GM15510 (cell line): Measurements from ENCODE around the gene UROC1.

ENCODE experiments used
- POLR2A ChIP-seq: IDR thresholded peaks from 3 replicates; pipeline ENCODE4 v1.6.1; 2011; ENCODE audit warnings: borderline replicate concordance; ENCODE audit not compliant: insufficient read length; ENCODE audit errors: extremely low read depth

UROC1 gene

DNA sequence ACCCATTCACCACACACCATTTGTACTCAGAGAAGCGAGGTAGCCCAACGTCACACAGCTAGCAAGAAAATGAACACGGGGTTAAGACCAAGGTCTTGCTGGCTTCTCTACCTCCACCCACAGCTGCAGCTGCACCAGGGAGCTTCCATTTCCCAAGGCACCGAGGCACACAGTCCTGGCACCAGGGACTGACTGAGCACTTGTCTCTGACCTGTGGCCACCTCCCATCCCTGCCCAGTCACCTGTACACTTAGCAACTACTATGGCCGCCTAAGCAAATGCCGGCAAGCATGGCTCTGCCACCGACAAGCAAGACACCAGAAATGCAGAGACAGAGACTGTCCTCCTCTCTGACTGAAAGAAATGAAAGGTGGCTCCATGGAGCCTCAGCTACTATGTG, 57.2 kb downstream of the UROC1 start:
- no peak for TF ChIP-seq POLR2A

DNA sequence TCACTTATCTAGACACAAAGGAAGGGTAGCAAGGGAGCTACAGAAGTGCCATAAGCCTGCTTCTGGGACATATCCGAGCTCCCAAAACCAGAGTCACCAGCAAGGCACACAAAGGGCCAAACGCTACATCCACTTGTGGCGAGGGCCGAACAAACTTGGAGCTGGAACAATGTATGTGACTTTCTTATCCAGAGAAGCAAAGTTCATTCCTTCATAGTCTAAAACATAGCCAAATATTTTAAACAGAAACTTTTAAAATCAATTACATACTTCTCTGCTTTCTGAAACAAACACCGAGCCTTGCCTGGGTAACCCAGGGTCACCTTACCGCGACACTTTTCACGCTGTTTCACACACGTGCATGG, 57.8 kb downstream of the UROC1 start:
- no peak for TF ChIP-seq POLR2A

DNA sequence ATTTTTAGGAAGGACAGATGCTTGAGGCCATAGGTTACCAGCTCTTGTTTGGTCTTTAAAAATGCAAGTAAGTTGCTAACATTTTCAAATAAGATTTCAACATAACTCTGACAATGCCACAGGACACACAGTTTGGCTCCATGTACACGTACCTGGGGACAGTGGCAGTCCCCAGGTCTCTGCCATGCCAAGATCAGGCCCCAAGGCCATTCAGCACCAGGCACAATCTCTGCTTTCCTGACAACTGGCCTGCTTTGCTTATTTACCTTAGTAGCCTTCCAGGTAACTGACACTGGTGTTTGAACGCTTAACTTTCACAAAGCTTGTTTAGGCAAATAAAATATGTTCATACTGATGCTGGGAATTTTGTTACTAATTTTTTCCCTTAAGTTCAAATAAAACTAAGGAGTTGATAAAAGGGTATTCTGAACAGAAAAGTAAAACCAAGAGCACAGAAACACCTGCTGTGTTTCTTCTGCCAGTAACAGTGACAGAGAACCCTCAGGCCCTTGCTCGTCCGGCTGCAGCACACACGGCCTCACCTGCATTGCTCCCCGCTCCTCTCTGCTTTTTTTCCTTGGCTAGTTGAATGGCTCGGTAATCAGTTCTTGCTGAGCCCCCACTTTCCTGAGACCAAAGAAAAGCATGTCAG, 58.3 kb downstream of the UROC1 start:
- TF ChIP-seq POLR2A = no peak

DNA sequence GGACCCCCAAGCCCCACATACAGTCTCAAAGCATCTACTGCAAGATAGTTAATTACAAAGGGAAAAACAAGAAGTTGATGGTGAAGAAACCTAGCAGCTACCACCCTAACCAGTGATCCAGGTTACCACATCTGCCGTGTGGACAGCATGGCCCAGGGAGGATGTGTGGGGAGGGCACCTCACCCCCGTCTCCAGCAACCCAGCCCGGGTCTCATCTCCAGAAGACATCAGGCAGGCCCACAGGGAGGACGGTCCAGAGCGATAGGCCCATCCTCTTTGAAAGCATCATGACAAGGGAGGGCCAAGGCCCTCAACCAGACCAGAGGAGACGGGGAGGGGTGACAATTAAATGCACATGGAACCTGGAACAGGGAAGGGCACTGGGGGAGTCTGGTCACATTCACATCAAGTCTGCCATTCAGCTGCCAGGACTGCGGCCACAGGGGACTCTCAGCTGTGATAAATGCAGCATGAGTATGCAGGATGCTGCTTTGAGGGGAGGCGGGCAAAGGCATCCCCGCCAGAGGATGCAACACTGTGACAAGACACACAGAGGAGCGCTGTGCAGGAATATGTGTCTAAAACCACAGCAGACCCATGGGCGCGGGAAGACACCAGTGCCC, 60.7 kb downstream of the UROC1 start:
- no peak for TF ChIP-seq POLR2A

DNA sequence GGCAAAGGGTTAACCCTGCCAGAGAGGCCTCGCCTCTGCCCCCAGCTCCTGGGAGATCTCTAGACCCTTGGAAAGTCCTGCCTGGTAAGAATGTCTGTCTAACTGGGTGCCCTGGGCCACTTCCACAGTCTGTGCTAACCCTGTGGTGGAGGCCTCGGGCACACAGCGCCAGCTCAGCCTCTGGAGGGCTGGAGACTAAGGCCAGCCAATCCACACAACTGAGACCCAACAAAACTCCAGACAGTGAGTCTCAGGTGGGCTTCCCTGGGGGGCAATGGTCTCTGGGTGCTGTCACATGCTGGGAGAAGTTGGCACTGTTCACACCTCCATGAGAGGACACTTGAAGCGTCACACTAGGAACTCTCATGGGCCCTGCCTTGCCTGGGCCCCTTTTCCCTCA, 61.4 kb downstream of the UROC1 start:
- no peak for TF ChIP-seq POLR2A

DNA sequence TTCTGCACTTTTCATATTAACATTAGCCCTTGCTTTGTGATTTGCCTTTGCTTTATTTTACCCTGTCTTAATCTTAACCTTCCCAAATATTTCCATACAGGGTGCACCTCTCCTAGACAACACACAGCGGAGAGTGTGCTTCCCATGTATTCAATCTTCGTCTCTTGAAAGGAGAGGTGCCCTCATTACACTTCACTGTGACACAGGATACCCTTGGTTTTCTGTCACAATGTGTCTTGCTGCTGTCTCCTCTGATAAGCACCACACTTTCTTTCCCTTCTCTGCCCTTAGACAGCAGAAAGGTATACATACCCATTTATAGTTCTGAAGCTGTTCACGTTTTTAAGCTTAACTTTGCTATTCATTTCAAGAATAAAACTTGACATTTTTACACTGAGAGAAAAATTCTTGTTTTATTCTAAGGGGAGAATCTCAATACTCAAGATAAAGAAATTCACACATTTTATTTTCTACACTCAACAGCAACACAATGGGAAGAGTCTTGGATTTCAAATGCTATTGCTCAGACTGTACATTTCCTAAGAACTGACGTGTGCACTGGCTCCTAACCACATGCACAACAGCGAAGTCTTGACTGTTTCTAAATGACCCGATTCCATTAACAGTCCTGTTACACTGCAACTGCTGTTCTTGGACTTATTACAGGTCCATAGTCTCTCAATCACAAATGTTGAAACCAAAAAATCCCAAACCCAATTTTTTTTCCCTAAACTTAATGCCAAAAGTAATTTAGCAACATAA, 63.0 kb downstream of the UROC1 start:
- no peak for TF ChIP-seq POLR2A

DNA sequence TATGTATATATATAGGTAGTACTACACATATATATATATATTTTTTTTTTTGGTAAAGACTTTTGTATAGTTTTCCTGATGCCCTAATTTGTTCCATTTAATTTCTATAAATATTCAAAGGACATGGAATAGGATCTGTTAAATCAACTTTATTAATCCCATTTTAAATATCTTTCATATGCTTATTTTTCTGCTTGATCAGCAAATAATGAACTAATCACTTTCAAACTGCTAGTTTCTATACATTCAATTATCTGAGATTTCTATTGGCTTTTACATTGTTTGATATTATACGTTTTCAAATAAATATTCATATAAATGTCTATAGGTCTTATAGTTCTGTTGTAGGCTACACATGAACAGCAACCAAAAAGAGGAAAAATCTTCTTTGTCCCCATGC, 63.5 kb downstream of the UROC1 start:
- no peak for TF ChIP-seq POLR2A

DNA sequence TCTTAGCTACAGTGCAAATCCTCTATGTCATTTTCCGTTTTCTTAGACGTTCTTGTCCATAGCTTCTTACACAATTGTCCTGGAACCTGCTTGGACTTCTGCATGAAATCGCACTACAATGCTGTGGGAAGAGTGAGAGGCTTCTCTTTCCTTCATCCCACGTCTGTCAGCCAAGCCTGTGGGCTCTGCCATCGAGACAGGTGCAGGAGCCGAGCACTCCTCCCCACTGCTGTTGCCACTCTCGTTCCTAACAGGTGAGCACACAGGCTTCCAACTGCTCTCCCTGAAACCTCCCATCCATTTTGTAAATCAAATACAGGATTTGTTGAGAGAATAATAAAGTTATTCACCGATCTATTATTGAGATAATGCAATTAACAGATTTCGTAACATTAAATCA, 65.4 kb downstream of the UROC1 start:
- TF ChIP-seq POLR2A = no peak

DNA sequence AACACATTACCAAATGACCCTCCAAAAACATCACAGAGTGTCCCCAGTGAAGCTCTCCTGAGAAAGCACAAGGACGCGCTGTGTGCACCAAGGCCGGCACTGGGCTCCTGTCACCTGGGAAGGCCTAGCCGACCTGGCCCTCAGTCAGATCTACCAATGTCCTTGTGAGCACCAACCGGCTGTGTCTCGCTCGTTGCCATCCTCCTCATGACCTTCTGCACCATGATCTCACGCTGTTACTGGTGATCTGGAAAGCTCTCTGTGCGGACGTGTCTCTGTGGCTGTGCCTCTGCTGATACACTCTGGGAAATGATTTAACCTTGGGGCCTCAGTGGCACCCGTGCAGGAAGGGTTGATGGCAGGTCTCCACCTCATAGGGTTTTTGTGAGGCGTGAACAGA, 66.1 kb downstream of the UROC1 start:
- TF ChIP-seq POLR2A = no peak

DNA sequence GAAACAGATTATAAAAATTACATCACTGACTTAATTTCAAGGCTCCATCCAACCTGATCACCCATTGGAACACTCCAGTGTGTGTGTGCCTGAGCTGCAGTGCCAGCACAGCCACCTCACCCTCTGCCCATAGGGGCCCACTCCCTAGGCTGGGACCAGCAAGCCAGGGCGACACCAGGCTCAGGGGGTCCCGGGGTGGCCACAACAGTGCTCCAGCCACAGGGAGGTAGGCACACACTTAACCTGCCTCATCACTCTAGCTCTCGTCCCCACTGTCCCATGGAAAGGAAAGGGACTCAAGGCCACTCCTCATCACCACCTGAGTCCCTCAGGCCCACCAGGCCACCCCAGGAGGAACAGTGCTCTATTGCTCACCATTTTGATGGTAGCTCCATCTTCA, 66.8 kb downstream of the UROC1 start:
- TF ChIP-seq POLR2A = no peak

DNA sequence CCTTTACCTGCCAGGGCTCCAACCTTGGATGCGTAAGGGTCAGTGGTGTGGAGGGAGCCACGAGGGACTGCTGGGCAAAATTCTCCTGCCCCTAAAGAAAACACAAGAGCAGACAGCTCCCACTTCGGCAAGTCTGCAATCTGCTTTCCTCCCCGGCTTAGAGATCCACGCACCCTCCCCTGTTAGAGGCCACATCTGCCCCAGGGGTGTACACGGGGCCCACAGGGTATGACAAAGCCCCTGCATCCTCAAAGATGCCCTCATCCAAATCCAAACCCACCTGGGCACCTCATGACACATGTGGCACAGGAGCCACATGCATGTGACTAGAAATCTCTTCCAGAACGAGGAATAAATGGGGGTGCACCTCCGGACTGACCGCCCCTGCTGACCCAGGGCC, 67.4 kb downstream of the UROC1 start:
- no peak for TF ChIP-seq POLR2A

DNA sequence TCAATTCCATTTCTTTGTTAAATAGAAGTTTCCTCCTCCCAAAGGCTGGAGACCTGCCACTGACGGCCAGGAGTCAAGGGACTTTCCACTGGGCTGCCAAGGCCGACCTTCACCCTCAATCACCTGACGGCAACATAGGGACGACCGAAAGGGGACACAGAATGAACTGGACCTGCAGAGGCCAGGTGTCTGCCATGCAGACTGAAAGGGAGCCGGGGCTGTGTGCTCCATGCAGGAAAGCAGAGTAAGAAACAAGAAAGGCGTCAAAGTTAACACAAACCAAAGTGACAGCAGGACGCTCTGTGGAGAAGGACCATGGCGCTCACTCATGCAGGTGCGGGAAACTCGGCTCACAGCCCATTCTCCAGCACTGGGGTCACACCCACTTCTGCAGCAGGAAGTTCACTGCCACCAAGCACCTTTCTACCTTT, 67.9 kb downstream of the UROC1 start:
- TF ChIP-seq POLR2A = no peak

DNA sequence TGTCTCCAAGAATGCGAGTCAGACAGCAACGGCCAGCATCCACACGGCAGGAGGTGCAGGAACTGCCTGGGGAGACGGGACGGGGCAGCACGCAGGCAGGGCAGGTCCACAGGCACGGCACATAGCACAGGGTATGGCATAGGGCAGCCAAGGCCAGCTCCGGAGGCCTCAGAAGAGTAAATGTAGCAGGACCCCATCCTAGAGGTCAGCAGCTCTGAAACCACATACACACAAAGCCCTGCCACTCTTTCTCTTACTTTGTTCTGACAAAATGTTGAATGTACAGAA, 68.7 kb downstream of the UROC1 start:
- no peak for TF ChIP-seq POLR2A

DNA sequence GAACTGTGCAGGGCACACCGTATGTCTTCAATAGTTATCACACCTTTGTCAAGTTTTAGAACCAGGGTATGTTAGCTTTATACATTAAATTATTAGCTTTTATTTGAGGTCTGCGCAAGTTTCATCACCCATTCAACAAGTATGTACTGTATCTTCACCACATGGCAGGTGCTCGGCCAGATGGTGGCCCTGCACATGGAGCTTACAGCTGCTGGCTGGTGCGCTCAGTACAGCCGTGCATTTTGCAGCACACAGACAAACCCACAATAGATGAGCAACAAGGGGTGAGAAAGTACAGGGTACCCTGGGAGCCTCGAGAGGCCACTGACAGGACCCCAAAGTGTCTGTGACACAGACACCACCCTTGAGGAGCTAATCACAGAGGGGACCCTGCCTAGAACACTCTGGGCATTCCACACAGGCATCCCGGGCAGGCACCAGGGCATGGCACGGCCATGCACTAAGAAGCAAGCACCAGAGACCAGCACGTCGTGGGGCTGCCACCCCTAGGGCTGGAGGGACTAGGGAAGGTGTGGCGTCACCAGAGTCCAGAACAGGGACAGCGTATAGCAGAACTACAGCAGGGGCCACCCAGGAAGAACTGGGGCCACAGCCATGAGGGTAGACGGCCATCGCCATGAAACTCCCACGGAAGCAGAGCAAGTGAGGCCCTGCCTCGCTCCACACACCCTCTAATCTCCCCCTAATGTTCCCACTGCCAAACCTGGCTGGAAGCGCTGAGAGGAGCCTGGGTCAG, 69.3 kb downstream of the UROC1 start:
- no peak for TF ChIP-seq POLR2A

DNA sequence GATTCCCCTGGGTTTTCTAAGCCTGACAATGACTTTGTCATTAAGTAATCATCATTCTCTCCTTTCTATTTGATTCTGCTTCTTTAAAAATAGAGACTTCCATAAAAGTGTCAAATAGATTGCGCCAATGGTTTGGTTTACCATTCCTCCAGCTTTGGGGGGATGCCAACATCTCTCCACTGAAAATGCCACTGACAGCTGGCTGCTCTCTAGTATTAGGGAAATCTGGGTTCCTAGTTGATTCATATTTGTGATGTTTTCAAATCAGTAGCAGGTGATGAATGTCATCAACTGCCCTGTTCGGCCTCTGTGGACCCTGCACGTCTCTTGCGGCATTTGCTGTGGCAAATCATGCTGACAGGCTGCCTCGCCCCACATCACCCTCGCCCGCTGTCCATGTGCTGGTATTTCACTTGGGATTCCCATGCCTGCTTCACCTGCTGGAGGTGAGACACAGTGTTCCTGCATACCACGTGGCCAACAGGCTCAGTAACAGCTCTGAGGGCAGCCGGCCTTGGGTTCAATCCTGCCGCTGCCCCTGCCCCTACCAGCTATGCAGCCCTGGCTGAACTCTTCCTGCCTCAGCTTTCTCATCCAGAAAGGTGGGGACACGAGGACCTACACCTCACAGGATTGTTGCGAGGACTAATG, 70.0 kb downstream of the UROC1 start:
- TF ChIP-seq POLR2A = no peak
